SW 1271 (cell line): ENCODE measurements around the gene FGFR1OP2.
"Not testable (repeated sequence)": the region's sequence is repeated elsewhere in the genome, so short reads cannot be mapped to it uniquely, and the experiment has no call there.

Source experiments
- DNase-seq, 2 experiments: peaks; one replicate each; lab custom pipeline; 2025; lab: John Stamatoyannopoulos, UW

FGFR1OP2 gene

DNA sequence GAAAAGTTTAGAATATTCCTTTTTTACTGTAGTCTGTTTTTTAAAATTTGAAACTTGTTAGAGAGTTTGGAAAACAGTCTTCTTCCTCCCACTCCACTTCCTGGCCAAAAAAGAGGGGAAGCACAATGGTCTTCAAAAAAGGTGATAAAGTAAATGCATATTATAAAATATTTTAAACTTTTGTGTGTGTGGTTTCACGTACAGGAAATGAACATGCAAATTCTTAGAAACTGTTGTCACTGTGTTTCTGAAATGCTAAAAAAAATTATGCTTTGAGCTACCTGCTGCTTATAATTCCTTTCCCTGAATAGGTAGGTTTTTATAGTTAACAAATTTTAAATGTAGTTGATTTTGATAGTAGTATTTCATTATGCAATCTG lies 2.9 kb downstream of the FGFR1OP2 start:
- DNase-seq, result no peak

DNA sequence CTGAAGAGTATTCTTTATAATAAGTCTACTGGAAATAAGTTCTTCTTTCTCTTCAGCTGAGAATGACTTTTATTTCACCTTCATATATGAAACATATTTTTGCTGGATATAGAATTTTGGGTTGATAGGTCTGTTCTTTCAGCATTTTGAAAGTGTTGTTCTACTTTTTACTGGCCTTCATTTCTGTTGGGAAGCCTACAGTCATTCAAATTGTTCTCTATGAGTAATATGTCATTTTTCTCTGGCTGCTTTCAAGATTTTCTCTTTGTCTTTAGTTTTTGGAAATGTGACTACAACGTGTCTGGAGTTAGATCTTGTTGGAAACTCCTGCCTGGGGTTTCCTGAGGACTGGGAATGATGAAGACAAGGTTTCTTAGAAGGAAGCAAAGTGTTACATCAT lies 10.0 kb downstream of the FGFR1OP2 start:
- no peak for DNase-seq

DNA sequence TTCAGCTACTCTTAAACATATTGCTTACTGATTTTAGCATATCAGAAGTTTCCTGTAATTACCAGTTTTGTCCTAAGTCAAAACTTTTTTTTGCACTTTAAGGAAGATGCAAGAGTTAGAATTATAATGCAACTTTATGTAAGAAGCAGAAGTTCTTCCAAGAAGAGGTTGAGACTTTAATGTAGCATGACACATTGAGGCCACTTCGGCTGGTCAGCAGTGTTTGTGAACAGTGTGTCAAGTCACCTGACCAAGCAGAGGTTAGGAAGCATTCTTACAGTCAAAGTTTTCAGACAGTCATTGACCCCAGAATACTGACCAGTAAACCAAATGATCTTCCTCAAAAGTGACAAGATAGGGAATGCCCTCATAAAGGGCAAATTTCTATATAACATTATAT lies 15.2 kb downstream of the FGFR1OP2 start:
- DNase-seq, result no peak

DNA sequence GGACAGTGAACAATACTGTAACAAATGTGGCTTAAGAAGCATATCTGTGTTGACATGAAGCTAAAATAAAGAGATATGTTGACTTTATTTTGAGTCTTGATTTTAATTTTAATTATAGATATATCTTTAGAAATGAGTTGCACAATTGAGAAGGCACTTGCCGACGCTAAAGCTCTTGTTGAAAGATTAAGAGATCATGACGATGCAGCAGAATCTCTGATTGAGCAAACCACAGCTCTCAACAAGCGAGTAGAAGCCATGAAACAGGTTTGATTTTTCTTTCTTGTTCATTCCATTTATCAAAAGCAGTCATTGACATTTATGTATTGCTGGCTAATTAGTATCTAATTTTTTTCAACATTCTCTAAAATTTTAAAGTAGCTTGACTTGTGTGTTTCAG lies 15.8 kb downstream of the FGFR1OP2 start:
- no peak for DNase-seq

DNA sequence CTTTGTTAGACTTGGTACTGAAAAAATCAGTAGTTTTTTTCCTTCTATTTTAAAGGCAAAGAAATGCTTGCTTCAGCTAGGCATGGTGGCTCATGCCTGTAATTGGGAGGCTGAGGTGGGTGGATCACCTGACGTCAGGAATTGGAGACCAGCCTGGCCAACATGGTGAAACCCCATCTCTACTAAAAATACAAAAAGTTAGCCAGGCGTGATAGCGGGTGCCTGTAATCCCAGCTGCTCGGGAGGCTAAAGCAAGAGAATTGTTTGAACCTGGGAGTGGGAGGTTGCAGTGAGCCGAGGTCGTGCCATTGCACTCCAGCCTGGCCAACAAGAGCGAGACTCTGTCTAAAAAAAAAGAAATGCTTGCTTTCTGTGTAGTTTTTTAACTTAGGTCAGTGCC lies 23.1 kb downstream of the FGFR1OP2 start:
- not testable (repeated sequence) for DNase-seq

DNA sequence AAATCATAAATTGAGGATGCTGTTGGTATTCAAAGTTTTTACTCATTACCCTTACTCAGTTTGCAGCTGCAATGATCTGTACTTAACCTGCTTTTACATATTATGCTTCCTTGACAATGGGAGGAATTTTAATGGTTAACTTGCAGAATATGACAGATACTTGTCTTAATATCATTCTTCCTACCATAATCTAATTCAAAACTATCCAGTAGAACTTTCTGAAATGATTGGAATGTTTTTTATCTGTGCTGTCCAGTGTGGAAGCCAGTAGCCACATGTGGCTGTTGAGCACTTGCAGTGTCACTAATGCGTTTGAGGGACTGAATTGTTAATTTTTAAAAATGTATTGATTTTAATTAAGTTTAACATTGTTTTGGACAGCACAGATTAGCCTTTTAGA lies 23.5 kb downstream of the FGFR1OP2 start:
- no peak for DNase-seq

DNA sequence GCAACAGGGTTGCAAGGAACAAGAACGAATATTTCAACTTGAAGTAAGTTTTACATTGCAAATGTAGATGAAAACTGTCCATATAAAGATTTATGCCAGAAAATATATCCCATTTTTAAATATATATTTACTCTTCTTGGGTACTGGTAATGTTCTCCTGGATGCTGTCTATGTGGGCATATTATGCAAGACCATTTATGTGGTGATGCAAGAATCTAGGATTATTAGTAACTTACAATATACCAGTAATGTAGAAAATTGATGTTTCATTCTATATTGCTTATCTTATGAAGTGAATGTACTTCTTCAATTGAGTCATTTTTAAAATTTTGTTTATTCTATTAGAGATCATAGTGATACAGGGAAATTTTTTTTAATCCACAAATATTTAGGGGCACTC lies 25.1 kb downstream of the FGFR1OP2 start:
- no peak for DNase-seq

DNA sequence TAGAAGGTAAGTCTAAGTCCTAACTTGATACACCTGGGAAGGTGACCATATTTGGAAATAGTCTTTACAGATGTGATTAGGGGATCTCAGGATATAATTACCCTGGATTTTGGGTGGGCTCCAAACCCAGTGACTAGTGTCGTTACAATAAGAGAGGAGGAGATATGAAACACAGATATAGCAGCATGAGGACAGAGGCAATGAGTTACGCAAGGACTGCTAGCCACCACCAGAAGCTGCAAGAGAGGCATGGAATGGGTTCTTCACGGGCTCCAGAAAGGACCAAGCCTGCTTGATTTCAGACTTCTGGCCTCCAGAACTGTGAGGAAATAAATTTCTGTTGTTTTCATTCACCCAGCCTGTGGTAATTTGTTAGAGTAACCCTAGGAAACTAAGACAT lies 28.6 kb downstream of the FGFR1OP2 start:
- DNase-seq, result no peak

DNA sequence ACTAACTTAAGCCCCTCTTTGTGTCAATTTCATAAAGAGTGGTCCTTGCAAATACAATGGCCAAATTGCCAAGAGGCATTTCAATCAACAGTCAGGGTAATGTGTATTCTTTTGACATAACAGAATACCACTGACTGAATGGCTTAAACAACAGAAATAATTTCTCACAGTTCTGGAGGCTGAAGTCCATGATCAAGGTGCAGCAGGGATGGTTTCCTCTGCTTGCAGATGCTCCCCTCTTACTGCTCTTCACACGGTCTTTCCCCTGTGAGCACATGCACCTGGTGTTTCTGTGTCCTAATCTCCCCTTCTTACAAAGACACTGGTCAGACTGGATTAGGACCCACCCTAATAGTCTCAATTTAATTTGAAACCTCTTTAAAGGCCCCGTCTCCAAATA lies 31.9 kb downstream of the FGFR1OP2 start:
- no peak for DNase-seq

DNA sequence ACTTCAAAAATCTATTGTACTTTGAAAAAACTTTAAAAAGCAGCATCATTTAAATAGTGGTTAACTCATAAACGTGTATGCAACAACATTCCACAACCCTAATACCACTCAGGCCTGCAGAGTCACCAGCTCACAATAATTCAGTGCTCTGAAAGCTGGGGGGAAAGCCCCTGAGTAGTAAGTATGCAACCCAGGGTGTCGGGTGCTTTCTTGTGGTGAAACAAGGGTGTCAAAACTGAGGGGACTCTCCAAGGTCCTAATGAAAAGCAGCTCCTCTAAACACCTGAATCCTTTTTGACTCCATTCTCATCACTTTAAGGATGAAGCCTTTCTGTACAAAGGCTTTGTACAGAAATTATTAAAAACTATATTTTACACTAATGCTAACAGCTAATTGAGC lies 33.7 kb downstream of the FGFR1OP2 start:
- no peak for DNase-seq

DNA sequence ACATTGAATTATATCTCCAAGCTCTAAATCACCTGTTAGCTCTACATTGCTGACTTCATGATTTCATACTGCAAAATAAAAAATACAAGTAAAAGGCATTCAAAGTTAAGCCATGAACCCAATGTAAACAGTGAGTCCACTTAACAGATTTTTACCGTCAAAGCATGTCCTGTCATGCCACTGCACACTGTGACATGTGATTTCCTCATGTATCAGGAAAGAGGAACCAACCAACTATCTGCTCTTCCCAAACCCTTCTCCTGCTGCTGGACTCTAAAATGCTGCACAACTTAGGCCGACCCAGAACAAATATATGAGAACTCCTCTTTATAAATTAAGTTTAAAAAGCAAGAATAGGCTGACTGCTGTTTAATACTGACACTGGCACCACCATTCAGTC lies 38.4 kb downstream of the FGFR1OP2 start:
- no peak for DNase-seq

DNA sequence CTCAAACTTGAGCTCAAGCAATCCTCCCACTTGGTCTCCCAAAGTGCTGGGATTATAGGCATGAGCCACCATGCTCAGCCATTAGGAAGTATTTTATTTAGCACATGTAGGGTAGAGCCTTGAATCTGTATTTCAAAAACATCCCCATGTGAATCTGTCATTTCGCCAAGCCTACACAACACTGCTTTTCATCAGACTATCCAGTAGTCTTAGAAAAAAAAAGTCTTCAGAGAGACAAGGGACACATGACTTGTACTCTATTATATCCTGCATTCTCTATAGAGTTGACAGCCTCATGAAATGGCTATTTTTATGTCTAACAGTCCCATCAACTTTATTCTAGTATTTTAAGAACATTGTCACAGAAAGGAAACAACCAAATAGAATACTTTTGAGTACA lies 40.5 kb downstream of the FGFR1OP2 start:
- DNase-seq, result no peak

DNA sequence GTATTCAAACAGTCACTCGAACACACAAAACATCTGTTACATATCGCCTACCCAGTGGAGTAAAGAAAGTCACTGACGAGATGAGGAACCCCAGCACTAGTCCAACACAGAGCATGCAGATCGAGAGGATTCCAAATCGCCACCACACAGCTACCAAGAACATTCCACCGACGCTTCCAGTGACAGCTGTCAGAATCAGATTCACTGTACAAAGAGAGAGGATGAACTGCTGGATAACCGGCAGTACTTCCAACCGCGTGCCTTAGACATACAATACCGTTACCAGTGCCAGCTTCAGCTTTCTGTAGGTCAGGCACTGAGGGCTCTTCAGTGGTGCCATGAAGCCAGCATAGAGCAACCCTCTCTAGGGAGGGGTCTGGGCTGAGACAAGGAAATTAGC lies 41.5 kb downstream of the FGFR1OP2 start:
- DNase-seq, result no peak

DNA sequence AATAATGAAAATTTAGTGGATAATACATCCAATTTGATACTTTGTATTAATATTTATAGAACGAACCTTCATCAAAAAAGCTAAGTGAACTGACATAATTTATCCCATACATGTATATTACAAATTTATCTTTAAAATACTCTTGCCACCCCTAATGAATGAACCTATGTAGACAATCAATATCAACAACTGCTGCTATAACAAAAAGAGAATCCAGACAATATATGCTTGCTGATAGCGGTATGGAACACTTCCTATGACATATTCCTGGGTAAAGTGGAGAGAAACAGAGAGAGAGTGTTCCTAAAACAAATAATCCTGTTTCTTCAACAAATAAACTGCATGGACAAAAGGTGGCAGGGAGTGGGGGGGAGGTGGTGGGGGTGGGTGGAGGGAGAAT lies 44.6 kb downstream of the FGFR1OP2 start:
- no peak for DNase-seq

DNA sequence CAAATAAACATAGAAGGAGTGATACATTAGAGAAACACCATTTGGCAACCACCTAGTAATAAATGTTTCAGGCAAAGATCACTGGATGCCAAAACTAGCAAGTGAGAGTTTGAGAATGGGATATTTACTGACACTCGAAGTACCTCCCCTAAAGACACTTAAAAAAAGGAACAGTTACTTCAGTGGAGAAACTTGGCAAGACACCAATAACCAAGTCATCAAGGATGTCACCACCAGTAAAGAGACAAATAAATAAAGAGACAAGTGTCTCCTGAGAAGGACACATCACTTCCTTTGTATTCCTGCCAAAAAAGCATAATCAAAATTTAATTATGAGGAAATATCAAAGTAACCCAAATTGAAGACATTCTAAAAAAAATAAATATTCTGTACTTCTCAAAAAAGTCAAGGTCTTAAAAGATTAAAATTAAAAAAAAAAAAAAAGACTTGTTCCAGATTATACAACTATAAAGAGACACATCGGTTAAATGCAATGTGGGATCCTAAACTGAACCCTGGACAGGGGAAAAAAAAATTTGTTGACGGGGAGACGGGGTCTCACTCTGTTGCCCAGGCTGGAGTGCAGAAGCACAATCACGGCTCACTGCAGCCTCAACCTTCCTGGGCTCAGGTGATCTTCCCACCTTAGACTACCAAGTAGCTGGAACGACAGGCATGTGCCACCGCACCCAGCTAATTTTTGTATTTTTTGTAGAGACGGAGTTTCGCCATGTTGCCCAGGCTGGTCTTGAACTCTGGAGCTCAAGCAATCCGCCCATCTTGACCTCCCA lies 49.6 kb downstream of the FGFR1OP2 start:
- DNase-seq, result no peak

DNA sequence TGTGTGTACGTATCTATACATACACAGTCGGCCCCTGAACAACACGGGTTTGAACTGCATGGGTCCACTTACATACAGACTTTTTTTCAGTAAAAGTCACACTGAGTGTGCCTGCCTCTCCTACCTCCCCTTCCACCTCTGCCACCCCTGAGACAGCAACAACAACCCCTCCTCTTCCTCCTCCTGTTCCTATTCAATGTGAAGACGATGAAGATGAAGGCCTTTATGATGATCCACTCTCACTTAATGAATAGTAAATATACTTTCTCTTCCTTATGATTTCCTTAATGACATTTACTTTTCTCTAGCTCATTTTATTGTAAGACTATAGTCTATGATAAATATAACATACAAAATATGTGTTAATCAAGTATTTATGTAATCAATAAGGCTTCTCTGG lies 50.4 kb downstream of the FGFR1OP2 start:
- DNase-seq, result no peak

DNA sequence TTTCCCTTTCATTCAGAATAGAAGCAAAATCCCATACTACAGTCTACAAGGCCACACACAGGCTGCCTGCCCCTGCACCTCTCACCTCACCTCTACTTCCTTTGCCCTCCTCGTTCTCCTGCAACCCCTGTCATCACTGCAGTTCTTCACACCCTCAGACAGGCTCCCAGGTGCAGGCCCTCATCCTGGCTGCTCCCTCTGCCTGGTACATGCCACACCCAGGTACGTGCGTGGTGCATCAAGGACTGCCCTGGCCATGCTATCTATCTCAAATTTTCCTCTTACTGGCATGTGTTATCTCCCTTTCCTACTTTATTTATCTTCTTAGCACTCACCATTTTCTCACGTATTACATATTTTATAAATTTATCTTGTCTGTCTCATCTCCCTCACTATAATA lies 51.6 kb downstream of the FGFR1OP2 start:
- DNase-seq, result no peak

DNA sequence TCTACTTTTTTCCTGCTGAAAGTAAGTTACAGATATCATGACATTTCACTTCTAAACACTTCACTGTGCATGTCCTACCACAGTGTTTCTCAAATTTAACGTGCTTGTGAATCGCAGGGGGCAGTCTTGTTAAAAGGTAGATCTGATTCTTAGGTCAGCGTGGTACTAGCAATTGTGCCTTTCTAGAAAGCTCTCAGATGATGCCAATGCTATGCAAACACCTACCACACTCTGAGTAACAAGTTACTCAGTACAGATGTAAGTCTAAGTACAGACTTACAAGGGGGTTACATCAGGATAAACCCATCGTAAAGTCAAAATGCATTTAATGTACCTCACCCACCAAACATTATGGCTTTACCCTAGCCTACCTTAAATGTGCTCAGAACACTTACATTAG lies 53.6 kb downstream of the FGFR1OP2 start:
- DNase-seq, result no peak

DNA sequence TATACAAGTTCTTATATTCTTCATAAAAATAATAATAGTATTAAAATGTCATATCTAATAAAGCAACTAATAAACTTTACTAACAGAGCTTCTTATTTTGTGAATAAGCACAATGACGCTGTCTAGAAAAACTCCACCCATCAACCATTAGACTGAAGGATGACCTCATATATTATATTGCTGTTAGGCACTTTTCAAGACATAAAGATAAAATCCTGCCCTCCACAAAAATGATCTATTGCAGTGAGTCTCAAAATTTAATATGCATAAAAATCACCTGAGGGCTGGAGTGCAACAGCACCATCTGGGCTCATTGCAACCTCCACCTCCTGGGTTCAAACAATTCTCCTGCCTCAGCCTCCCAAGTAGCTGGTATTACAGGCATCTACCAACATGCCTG lies 55.8 kb downstream of the FGFR1OP2 start:
- DNase-seq, result no peak

DNA sequence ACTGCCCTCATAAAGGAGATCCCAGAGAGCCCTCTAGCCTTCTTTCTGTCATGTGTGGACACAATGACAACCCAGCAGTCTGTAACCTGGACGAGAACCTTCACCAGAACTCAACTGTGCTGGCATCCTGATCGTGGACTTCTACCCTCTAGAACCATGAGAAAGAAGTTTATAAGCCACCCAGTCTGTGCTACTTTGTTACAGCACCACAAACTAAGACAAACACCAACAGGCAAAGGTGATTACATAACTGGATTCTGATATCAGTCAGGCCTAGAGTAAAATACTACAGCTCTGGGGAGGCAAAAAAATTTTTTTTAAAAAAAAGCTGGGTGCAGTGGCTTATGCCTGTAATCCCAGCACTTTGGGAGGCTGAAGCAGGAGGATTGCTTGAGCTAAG lies 57.4 kb downstream of the FGFR1OP2 start:
- no peak for DNase-seq

DNA sequence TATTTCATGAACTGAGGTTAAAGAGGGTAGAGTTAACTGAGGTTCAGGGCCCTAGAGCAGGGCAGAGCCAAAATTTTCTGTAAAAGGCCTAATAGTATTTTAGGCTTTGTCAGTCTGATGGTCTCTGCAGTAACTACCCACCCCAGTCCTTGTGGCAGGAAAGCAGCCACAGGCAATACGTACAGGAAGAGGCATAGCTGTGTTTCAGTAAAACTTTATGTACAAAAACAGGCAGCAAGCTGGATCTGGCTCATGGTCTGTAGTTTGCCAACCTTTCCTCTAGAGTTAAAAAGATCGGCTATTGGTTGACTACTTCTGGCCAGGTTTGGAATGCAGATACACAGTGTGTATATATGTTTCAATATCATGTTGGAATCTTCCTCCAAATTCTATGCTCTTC lies 58.7 kb downstream of the FGFR1OP2 start:
- DNase-seq, result no peak

DNA sequence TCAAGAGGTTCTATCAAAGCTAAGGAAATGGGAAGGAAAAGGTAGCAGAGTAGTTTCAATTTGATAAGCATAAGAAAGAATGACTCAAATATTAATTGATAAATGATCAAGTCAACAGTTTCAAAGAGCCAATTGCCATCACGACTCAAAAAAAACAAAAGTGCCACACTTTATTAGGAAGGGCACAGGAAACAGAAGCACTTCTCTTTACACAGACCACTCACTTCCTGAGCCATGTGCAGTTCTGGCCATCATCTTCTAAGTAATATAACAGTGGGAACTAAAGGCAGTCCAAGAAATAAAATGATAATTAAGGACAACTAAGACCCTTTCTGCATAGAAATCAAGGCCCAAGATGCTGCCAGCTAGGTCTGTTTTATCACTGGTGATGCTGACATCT lies 62.7 kb downstream of the FGFR1OP2 start:
- no peak for DNase-seq

DNA sequence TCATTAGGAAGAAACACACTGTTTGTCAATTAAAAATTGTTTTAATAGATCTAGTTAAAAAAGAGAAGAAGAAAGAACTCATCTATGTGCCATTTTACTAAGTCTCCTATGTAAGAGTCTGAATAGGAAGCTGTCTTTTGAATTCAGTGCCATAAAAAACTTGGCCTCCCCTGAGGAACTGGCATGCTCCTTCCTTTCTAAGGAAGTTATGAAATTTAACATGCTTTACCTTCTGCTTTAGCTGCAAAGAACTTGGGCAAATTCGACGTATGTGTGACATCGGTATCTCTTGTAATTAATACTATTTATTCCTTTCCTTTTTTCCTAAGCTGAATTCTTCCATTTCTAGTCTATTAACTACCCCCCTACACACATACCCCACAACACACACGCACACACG lies 63.4 kb downstream of the FGFR1OP2 start:
- no peak for DNase-seq

DNA sequence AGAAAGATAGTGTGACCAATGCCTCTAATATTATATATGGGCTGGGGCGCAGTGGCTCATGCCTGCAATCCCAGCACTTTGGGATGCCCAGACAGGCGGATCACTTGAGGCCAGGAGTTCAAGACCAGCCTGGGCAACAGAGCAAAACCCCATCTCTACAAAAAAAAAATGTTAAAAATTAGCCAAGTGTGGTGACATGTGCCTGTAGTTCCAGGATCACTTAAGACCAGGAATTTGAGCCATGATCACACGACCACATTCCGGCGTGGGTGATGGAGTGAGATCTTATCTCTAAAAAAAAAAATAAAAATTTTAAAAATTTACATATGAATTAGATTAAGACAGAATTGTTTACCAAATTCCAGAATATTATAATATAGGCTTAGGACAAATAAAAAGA lies 63.9 kb downstream of the FGFR1OP2 start:
- no peak for DNase-seq
